ENCODE data around the gene KNL1.
A peak's percentile ranks its signal among the peaks of the same experiment; 100 is the strongest.

DNA sequence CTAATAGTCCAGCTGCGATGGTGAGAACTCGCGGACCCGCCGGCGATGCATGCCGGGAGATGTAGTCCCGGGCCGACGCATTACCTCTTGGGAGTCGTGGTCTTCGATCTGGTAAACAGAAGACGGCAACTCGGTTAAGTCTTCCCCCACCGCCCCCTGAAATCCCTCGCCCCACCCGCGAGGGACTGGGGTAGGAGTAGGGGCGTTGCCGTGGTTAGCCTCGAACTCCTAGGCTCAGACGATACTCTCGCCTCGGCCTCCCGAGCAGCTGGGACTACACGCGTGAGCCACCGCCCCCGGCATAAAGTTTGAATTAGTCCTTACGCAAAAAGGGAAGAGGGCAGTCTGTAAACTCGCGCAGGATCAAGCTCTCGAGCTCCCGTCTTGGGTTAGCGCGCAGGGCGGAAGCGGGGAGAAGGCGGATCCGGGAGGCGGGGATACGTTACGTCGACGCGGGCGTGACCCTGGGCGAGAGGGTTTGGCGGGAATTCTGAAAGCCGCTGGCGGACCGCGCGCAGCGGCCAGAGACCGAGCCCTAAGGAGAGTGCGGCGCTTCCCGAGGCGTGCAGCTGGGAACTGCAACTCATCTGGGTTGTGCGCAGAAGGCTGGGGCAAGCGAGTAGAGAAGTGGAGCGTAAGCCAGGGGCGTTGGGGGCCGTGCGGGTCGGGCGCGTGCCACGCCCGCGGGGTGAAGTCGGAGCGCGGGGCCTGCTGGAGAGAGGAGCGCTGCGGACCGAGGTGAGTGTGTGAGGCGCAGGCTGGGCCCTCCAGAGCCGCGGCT, 100.8 kb downstream of the KNL1 start, which contains the start of gene RAD51:
- peak; percentile 44 to 85 (median 82) for TF ChIP-seq POLR2A (IDR thresholded peaks at IDR 0.05)
- TF ChIP-seq, protein P1, sequence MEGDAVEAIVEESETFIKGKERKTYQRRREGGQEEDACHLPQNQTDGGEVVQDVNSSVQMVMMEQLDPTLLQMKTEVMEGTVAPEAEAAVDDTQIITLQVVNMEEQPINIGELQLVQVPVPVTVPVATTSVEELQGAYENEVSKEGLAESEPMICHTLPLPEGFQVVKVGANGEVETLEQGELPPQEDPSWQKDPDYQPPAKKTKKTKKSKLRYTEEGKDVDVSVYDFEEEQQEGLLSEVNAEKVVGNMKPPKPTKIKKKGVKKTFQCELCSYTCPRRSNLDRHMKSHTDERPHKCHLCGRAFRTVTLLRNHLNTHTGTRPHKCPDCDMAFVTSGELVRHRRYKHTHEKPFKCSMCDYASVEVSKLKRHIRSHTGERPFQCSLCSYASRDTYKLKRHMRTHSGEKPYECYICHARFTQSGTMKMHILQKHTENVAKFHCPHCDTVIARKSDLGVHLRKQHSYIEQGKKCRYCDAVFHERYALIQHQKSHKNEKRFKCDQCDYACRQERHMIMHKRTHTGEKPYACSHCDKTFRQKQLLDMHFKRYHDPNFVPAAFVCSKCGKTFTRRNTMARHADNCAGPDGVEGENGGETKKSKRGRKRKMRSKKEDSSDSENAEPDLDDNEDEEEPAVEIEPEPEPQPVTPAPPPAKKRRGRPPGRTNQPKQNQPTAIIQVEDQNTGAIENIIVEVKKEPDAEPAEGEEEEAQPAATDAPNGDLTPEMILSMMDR (IDR thresholded peaks at IDR 0.05), result peak in 1 of 7 experiments; percentile 3
